ENCODE data around the gene PER2.

GRCh38 chr2:238302751-238303150 is 14.3 kb upstream of the PER2 start:
- no peak for TF ChIP-seq POLR2AphosphoS5 (IDR thresholded peaks at IDR 0.05)
- TF ChIP-seq, protein P1, sequence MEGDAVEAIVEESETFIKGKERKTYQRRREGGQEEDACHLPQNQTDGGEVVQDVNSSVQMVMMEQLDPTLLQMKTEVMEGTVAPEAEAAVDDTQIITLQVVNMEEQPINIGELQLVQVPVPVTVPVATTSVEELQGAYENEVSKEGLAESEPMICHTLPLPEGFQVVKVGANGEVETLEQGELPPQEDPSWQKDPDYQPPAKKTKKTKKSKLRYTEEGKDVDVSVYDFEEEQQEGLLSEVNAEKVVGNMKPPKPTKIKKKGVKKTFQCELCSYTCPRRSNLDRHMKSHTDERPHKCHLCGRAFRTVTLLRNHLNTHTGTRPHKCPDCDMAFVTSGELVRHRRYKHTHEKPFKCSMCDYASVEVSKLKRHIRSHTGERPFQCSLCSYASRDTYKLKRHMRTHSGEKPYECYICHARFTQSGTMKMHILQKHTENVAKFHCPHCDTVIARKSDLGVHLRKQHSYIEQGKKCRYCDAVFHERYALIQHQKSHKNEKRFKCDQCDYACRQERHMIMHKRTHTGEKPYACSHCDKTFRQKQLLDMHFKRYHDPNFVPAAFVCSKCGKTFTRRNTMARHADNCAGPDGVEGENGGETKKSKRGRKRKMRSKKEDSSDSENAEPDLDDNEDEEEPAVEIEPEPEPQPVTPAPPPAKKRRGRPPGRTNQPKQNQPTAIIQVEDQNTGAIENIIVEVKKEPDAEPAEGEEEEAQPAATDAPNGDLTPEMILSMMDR (IDR thresholded peaks at IDR 0.05): no peak
- TF ChIP-seq POLR2A (IDR thresholded peaks at IDR 0.05): no peak
- no peak for TF ChIP-seq EP300 (IDR thresholded peaks at IDR 0.05)
